ENCODE data around the gene LPAR1. TPM values are rescaled to one million over a fixed set of nuclear protein-coding genes. Genes with fewer than 3 reads are reported as not detected.
A peak's percentile ranks its signal among the peaks of the same experiment; 100 is the strongest.

Gene LPAR1
- total and polyA plus RNA-seq, 10 of the 15 experiments (the other 5 are each of a cell fraction or from before 2014, with no cell fraction given): 3.3 to 12.9 (median 8.4) TPM

GRCh38 chr9:111063332-111063731 is 25.1 kb upstream of the LPAR1 start:
- no peak for ATAC-seq
- ChIA-PET SMC1A (ENCODE audit: uncharacterized antibody, unreplicated experiment) (interaction anchor here (0.9 to 9.5 kb wide), 9 partner anchors 14 to 231 kb away, joined by 3 to 73 read pairs (median 5); partner anchors contain the start of gene LPAR1), POLR2A (interaction anchor here (0.6 to 0.9 kb wide), 2 partner anchors 85 to 263 kb away, joined by 3 read pairs; no protein-coding TSS in a partner anchor), CTCF (interaction anchor here (1.3 to 3.2 kb wide), 4 partner anchors 9 to 235 kb away, joined by 3 to 12 read pairs (median 6); no protein-coding TSS in a partner anchor), RAD21 (ENCODE audit: unreplicated experiment) (interaction anchor here (0.6 to 5.3 kb wide), 8 partner anchors 9 to 85 kb away, joined by 3 to 56 read pairs (median 3); partner anchors contain the start of gene LPAR1)
- Histone ChIP-seq H3K4me3 (no peak overlapping the region), H4K20me1 (ENCODE audit: control insufficient read depth, insufficient read depth) (no peaks in the 10 kb centered on the region), H3K27me3 (replicated peaks in 1 of 2; ENCODE audit: control insufficient read depth in 2 of 2, insufficient read depth in 2 of 2, low read length in 1 of 2) (no peaks in the 10 kb centered on the region), H3K9me3 (replicated peaks; ENCODE audit: control insufficient read depth, insufficient read depth, low read length) (no peaks in the 10 kb centered on the region; the same call in 2 of the 3 replicates), H3K4me1 (ENCODE audit: control insufficient read depth, insufficient read depth, low read length) (peaks cover 6% of the 10 kb centered on the region), H3K79me2 (ENCODE audit: control insufficient read depth, insufficient read depth, low read length) (no peaks in the 10 kb centered on the region), H3K27ac (ENCODE audit: control insufficient read depth, insufficient read depth) (no peak overlapping the region), H3K36me3 (ENCODE audit: control insufficient read depth in 2 of 2, insufficient read depth in 2 of 2, low read length in 1 of 2) (no peaks in the 10 kb centered on the region), H3K4me2 (ENCODE audit: control insufficient read depth, insufficient read depth) (no peak overlapping the region), H3K9ac (ENCODE audit: control insufficient read depth, insufficient read depth, low read length) (no peak overlapping the region), H2AFZ (ENCODE audit: control insufficient read depth, low read depth, low read length) (no peak overlapping the region)
- intact Hi-C loops (cut with micrococcal nuclease; ENCODE audit: unreplicated experiment): no loop called here
- TF ChIP-seq RAD21 (IDR thresholded peaks at IDR 0.05; ENCODE audit: insufficient read depth, low read depth, low read length) (no peak), SIX5 (IDR thresholded peaks at IDR 0.05; ENCODE audit: low read depth, low read length, severe bottlenecking) (no peak), CUX1 (IDR thresholded peaks at IDR 0.05; ENCODE audit: insufficient replicate concordance, low read depth, low read length) (no peak), HDGF (IDR thresholded peaks at IDR 0.05) (peak; percentile 62; the same call in 1 of the 2 replicates)
- no TSS peak for BruUV-seq (replicated peaks)
- in situ Hi-C loops (cut with MboI): no loop called here
- no peak for DNase-seq (ENCODE audit: low read depth, low spot score)
- 50% methylated on average over 3 of the region's 3 CpGs for WGBS (ENCODE audit: insufficient coverage, insufficient replicate concordance, low lambda C conversion rate, missing lambda C conversion rate)
- FAIRE-seq: no peak

Data from GM12878 (cell line).